Kidney epithelial cell (primary cell): Measurements from ENCODE around the gene LAMC1. TPM values are rescaled to one million over a fixed set of nuclear protein-coding genes. Genes with fewer than 3 reads are reported as not detected.

ENCODE experiments used
- DNase-seq: peaks from one replicate; pipeline ENCODE4 v3.0.0-alpha.2; 2010; ENCODE audit warnings: low read depth
- H3K27me3 ChIP-seq: 2 replicates; pipeline ENCODE4 v1.6.0; 2011; ENCODE audit warnings: low read length; ENCODE audit not compliant: control insufficient read depth, insufficient read depth
- H3K36me3 ChIP-seq: 2 replicates; pipeline ENCODE4 v1.5.1; 2011; ENCODE audit warnings: low read length; ENCODE audit not compliant: control insufficient read depth, insufficient read depth
- H3K4me3 ChIP-seq: 2 replicates; pipeline ENCODE4 v1.5.1; 2011; ENCODE audit warnings: low read depth, mild to moderate bottlenecking, control low read depth, low read length
- CTCF ChIP-seq: IDR thresholded peaks from 2 replicates; pipeline ENCODE4 v1.5.1; 2011; ENCODE audit warnings: mild to moderate bottlenecking, moderate library complexity, low read length, control low read depth, inconsistent platforms; ENCODE audit not compliant: insufficient read depth, poor library complexity, severe bottlenecking
- total RNA-seq: library from RNA; depleted of rRNA; stranded (reverse); fragments of >200 nt; gene quantifications from 2 replicates; pipeline ENCODE4 v1.2.3, GENCODE V29; 2015

Gene LAMC1
- total RNA-seq, 1 donor from 2014 or later = 172 TPM

- TF ChIP-seq CTCF = peak; percentile 72
- H3K36me3 ChIP-seq = no peaks in the 10 kb centered on the region
- H3K27me3 ChIP-seq = no peaks in the 10 kb centered on the region
- DNase-seq = no peak
- peak overlapping the region; percentile 66 for H3K4me3 ChIP-seq
Observed at GRCh38 chr1:183023601-183024316, 539 bp downstream of the LAMC1 start.

- H3K4me3 ChIP-seq = peak overlapping the region; percentile 66
- no peak for DNase-seq
- TF ChIP-seq CTCF = no peak
- H3K36me3 ChIP-seq = no peaks in the 10 kb centered on the region
- no peaks in the 10 kb centered on the region for H3K27me3 ChIP-seq
Observed at GRCh38 chr1:183024317-183025009, 1.2 kb downstream of the LAMC1 start.

GRCh38 chr1:183025010-183025337 is 1.8 kb downstream of the LAMC1 start:
- no peak for TF ChIP-seq CTCF
- no peak for DNase-seq
- Histone ChIP-seq H3K36me3 (no peaks in the 10 kb centered on the region), H3K4me3 (peak overlapping the region; percentile 66), H3K27me3 (no peaks in the 10 kb centered on the region)

- Histone ChIP-seq H3K4me3 (peak overlapping the region; percentile 66), H3K27me3 (no peaks in the 10 kb centered on the region), H3K36me3 (no peaks in the 10 kb centered on the region)
- no peak for TF ChIP-seq CTCF
- no peak for DNase-seq
Observed at GRCh38 chr1:183025782-183026774, 2.9 kb downstream of the LAMC1 start.

GRCh38 chr1:183027031-183027430 is 3.8 kb downstream of the LAMC1 start:
- DNase-seq = no peak

More at GRCh38 chr1:183027031-183027430, 3.8 kb downstream of the LAMC1 start:
- no peaks in the 10 kb centered on the region for H3K27me3 ChIP-seq
- TF ChIP-seq CTCF = no peak
- H3K36me3 ChIP-seq = no peaks in the 10 kb centered on the region
- peak overlapping the region; percentile 66 for H3K4me3 ChIP-seq
